ENCODE data around the gene MEIKIN.

GRCh38 chr5:131773805-131774204 lies 171.7 kb downstream of the MEIKIN start:
- TF ChIP-seq CTCF (IDR thresholded peaks at IDR 0.05; ENCODE audit: low read depth, low read length) = no peak
- TF ChIP-seq EZH2phosphoT487 (IDR thresholded peaks at IDR 0.05; ENCODE audit: low read depth) = no peak
